Naive thymus-derived CD4-positive, alpha-beta T cell (primary cell): ENCODE data around the gene ADAMTS10. TPM values are rescaled to one million over a fixed set of nuclear protein-coding genes. Genes with fewer than 3 reads are reported as not detected.
"Not testable (repeated sequence)": the region's sequence is repeated elsewhere in the genome, so short reads cannot be mapped to it uniquely, and the experiment has no call there.

Experiments used
- ATAC-seq: fragments of 150-1000 bp; cut with Tn5 transposase; 2 replicates; pipeline ENCODE4 v1.10.0; 2021; ENCODE audit warnings: mild to moderate bottlenecking, moderate library complexity
- CTCF ChIA-PET: fragments of 350-600 bp; sonication (Branson Sonifier 250); formaldehyde crosslinking; loops from one replicate; lab custom pipeline; 2021; ENCODE audit warnings: antibody characterized with exemption; lab: Charles Lee
- POLR2A ChIA-PET: fragments of 350-600 bp; sonication (Branson Sonifier 250); formaldehyde crosslinking; loops from one replicate; lab custom pipeline; 2021; ENCODE audit warnings: antibody characterized with exemption, inconsistent platforms; lab: Charles Lee
- DNase-seq, 9 donors: peaks; one replicate each; pipeline versions ENCODE4 v3.0.0 to v3.0.0-alpha.2; 2020 to 2022; ENCODE audit warnings: mixed read lengths in 1 of 9
- H3K27ac ChIP-seq: one replicate; pipeline ENCODE4 v1.7.0; 2013; ENCODE audit warnings: mild to moderate bottlenecking, low read depth, low read length, moderate library complexity
- H3K27me3 ChIP-seq, 2 donors: one replicate each; pipeline ENCODE4 v1.7.0; 2013; ENCODE audit warnings: low read length in 2 of 2, mild to moderate bottlenecking in 2 of 2, moderate library complexity in 2 of 2; ENCODE audit not compliant: control insufficient read depth in 2 of 2, insufficient read depth in 2 of 2
- H3K36me3 ChIP-seq, 3 experiments: 1 replicate in 2 of 3; 2 replicates in 1 of 3; pipeline ENCODE4 v1.7.0; 2013; ENCODE audit warnings: low read length in 3 of 3, mild to moderate bottlenecking in 3 of 3, moderate library complexity in 1 of 3; ENCODE audit not compliant: insufficient read depth in 3 of 3, control insufficient read depth in 2 of 3
- H3K4me1 ChIP-seq, 2 donors: one replicate each; pipeline ENCODE4 v1.7.0; 2013; ENCODE audit warnings: low read length in 2 of 2, mild to moderate bottlenecking in 2 of 2, moderate library complexity in 1 of 2; ENCODE audit not compliant: control insufficient read depth in 2 of 2, insufficient read depth in 2 of 2
- H3K4me3 ChIP-seq: 2 replicates; pipeline ENCODE4 v1.7.0; 2013; ENCODE audit warnings: mild to moderate bottlenecking, low read length
- H3K9me3 ChIP-seq, 3 experiments: 1 replicate in 2 of 3; 2 replicates in 1 of 3; pipeline ENCODE4 v1.7.0; 2013; ENCODE audit warnings: low read length in 3 of 3; ENCODE audit not compliant: control insufficient read depth in 2 of 3
- H3K27ac Mint-ChIP-seq, 9 donors: one replicate each; pipeline ENCODE4 v1.8.0; 2020 to 2022; ENCODE audit warnings: mixed read lengths in 9 of 9, mild to moderate bottlenecking in 8 of 9, moderate library complexity in 5 of 9, inconsistent platforms in 2 of 9
- H3K27me3 Mint-ChIP-seq, 5 donors: one replicate each; pipeline ENCODE4 v1.8.0; 2021 to 2022; ENCODE audit warnings: mixed read lengths in 5 of 5, mild to moderate bottlenecking in 1 of 5
- H3K36me3 Mint-ChIP-seq, 5 donors: one replicate each; pipeline ENCODE4 v1.8.0; 2020 to 2022; ENCODE audit warnings: mixed read lengths in 5 of 5, mild to moderate bottlenecking in 3 of 5, inconsistent platforms in 1 of 5
- H3K4me1 Mint-ChIP-seq, 7 donors: one replicate each; pipeline ENCODE4 v1.8.0; 2020 to 2022; ENCODE audit warnings: mixed read lengths in 7 of 7, mild to moderate bottlenecking in 3 of 7, inconsistent platforms in 1 of 7
- H3K4me3 Mint-ChIP-seq, 10 donors: one replicate each; pipeline ENCODE4 v1.8.0; 2020 to 2022; ENCODE audit warnings: mild to moderate bottlenecking in 10 of 10, mixed read lengths in 10 of 10, moderate library complexity in 6 of 10, inconsistent platforms in 2 of 10
- H3K9me3 Mint-ChIP-seq, 11 donors: one replicate each; pipeline ENCODE4 v1.8.0; 2020 to 2022; ENCODE audit warnings: mixed read lengths in 11 of 11, mild to moderate bottlenecking in 4 of 11, inconsistent platforms in 1 of 11, moderate library complexity in 1 of 11
- intact Hi-C, 2 donors: fragments of 100-400 bp; cut with micrococcal nuclease; formaldehyde crosslinking; loops; one replicate each; pipeline ENCODE4 v1.15.1; 2023
- polyA plus RNA-seq, 2 donors: library from polyadenylated mRNA; unstranded; fragments of 300-500 nt; fragmentation: Illumina TruSeq; gene quantifications; one replicate each; pipeline ENCODE4 v1.2.3, GENCODE V29; 2021
- total RNA-seq, 6 experiments: library from RNA in 5 of 6; stranded (reverse) in 5 of 6; gene quantifications; 1 replicate in 5 of 6; 2 replicates in 1 of 6; pipeline ENCODE4 v1.2.3 and lab custom pipeline; 2021 to 2026

ADAMTS10 gene
- total and polyA plus RNA-seq, 7 experiments from 2014 or later = 1.5 to 102 (median 78.7) TPM

DNA sequence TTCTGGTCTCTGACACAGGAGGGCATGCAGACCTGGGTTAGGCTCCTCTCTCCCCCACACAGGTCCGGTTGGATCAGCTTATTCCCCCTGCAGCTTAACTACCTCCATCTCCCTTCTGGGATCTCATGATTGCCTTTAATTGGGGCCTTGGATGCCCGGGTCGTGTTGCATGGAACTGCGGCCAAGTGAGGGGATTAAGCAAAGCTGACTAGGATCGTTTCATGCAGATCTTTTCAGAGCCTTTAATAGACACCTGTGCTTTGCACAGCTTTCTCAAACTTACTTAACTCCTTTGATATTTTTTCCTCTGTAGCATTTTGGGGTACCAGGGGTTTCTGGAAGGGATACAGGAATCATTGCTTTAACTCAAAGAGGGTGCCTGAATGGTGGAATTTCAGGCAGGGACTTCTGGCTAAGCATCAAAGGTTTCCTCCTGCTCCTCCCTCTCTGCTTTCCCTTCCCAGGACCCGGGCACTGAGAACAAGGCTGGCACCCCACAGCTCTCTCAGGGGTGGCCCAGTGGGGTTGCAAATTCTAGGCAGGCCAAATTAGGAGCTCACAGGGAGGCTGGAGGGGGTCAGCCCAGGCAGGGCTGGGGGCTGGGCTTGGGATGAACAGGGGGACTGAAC is 20.4 kb upstream of the ADAMTS10 start:
- H3K27ac Mint-ChIP-seq = no peak overlapping the region
- no peak for ATAC-seq

DNA sequence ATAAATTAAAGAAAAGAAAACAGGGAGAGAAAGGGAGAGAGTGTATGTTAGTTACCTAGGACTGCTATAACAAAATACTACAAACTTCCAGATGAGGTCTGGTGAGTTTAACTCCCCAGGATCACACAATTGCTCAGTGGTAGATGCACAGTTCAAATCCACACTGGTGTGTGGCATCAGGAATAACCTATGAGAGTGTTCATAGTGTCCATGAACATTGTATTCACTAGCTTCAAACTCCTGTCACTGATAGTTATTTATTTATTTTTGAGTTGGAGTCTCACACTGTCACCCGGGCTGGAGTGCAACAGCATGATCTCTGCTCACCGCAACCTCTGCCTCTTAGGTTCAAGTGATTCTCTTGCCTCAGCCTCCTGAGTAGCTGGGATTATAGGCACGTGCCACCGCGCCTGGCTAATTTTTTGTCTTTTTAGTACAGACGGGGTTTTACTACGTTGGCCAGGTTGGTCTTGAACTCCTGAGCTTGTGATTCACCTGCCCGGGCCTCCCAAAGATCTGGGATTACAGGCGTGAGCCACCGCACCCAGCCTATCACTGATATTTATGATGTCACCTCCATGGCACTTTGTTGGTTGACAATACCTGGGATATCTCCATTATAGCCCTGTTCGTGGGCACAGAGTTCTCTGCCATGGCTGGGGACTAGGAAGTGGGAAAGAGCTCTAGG is 19.6 kb upstream of the ADAMTS10 start, which contains the start of gene NFILZ:
Gene NFILZ, plus strand, starts transcription at position 638 of the 688 bp plus-strand sequence. CDS start 46,133 bp downstream, outside the sequence.
- Mint-ChIP-seq H3K27ac (no peak within 1 kb of the TSS), H3K4me3 (no peak within 1 kb of the TSS), H3K27me3 (no peaks in the 10 kb centered on the region), H3K36me3 (no peaks in the 10 kb centered on the region), H3K4me1 (peaks cover 0 to 7% (median 0%) of the 10 kb centered on the region in 7 donors), H3K9me3 (no peaks in the 10 kb centered on the region)
- DNase-seq (no peak), ATAC-seq (no peak)
- POLR2A ChIA-PET = interaction anchor here (1.6 kb wide), 1 partner anchor 12 kb away, joined by 5 read pairs; no protein-coding TSS in a partner anchor
- H3K27ac ChIP-seq = no peak within 1 kb of the TSS
- no peaks in the 10 kb centered on the region for H3K27me3 ChIP-seq
- H3K4me3 ChIP-seq = no peak within 1 kb of the TSS
- H3K9me3 ChIP-seq = no peaks in the 10 kb centered on the region
- intact Hi-C loops = no loop called here
- no peaks in the 10 kb centered on the region for H3K4me1 ChIP-seq
- no peaks in the 10 kb centered on the region for H3K36me3 ChIP-seq
- CTCF ChIA-PET = interaction anchor here (0.8 kb wide), 1 partner anchor 217 kb away, joined by 3 read pairs; the partner anchor contains the start of gene MARCHF2

More for the DNA sequence above, 20.4 kb upstream of the ADAMTS10 start:
- no peaks in the 10 kb centered on the region for H3K9me3 ChIP-seq
- DNase-seq = no peak
- H3K4me3 ChIP-seq = no peak overlapping the region
- ChIA-PET CTCF (no interaction called here), POLR2A (interaction anchor here (1.6 kb wide), 1 partner anchor 11 kb away, joined by 5 read pairs; no protein-coding TSS in a partner anchor)
- no peaks in the 10 kb centered on the region for H3K9me3 Mint-ChIP-seq
- no peak overlapping the region for H3K4me3 Mint-ChIP-seq
- intact Hi-C loops = no loop called here
- no peaks in the 10 kb centered on the region for H3K36me3 Mint-ChIP-seq
- H3K36me3 ChIP-seq = no peaks in the 10 kb centered on the region
- peaks cover 0 to 7% (median 0%) of the 10 kb centered on the region in 7 donors for H3K4me1 Mint-ChIP-seq
- no peaks in the 10 kb centered on the region for H3K27me3 ChIP-seq
- no peaks in the 10 kb centered on the region for H3K4me1 ChIP-seq
- H3K27ac ChIP-seq = no peak overlapping the region
- no peaks in the 10 kb centered on the region for H3K27me3 Mint-ChIP-seq

DNA sequence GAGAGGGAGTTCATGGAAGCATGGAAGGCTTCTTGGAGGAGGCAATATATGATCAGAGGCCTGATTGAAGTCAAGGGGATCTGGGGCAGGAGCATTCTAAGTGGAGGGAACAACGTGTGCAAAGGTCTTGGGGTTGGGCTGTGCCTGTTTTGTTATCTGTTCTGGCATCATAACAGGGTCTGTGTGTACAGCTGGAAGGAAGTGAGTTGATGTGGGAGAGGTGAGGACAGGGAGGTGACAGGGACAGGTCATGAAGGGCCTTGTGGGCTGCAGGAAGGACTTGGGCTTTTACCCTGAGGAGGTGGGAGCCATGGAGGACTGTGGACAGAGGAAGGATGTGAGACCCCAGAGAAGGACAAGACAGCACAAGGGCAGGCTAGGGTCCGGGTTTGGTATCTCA is 18.7 kb upstream of the ADAMTS10 start:
- H3K9me3 ChIP-seq = no peaks in the 10 kb centered on the region
- Mint-ChIP-seq H3K27ac (peak overlapping the region in 1 of 9 donors; percentile 11), H3K4me1 (peaks cover 0 to 7% (median 0%) of the 10 kb centered on the region in 7 donors), H3K9me3 (no peaks in the 10 kb centered on the region), H3K27me3 (no peaks in the 10 kb centered on the region), H3K4me3 (no peak overlapping the region), H3K36me3 (no peaks in the 10 kb centered on the region)
- no peak for DNase-seq
- H3K27ac ChIP-seq = no peak overlapping the region
- CTCF ChIA-PET = no interaction called here
- no peaks in the 10 kb centered on the region for H3K27me3 ChIP-seq
- POLR2A ChIA-PET = no interaction called here
- no peak overlapping the region for H3K4me3 ChIP-seq
- ATAC-seq = no peak
- intact Hi-C loops = no loop called here
- no peaks in the 10 kb centered on the region for H3K36me3 ChIP-seq
- H3K4me1 ChIP-seq = no peaks in the 10 kb centered on the region

DNA sequence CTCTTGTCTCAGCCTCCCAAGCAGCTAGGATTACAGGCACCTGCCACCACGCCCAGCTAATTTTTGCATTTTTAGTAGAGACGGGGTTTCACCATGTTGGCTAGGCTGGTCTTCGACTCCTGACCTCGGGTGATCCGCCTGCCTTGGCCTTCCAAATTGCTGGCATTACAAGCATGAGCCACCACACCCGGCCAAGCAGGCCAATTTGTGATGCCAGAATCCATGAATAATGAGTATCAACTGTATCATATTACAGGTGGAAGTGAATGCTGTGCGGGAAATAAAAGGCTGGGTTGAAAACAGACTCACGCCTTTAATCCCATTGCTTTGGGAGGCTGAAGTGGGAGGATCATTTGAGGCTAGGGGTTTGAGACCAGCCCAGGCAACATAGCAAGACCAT is 16.3 kb upstream of the ADAMTS10 start:
- H3K4me1 Mint-ChIP-seq = peaks cover 0 to 4% (median 0%) of the 10 kb centered on the region in 7 donors
- Histone ChIP-seq H3K4me1 (no peaks in the 10 kb centered on the region), H3K36me3 (no peaks in the 10 kb centered on the region), H3K27ac (no peak overlapping the region), H3K9me3 (no peaks in the 10 kb centered on the region), H3K4me3 (no peak overlapping the region), H3K27me3 (no peaks in the 10 kb centered on the region)
- H3K9me3 Mint-ChIP-seq = no peaks in the 10 kb centered on the region
- ATAC-seq (no peak), DNase-seq (no peak)
- H3K4me3 Mint-ChIP-seq = no peak overlapping the region
- no peaks in the 10 kb centered on the region for H3K27me3 Mint-ChIP-seq
- POLR2A ChIA-PET = interaction anchor here (0.6 kb wide), 1 partner anchor 13 kb away, joined by 3 read pairs; no protein-coding TSS in a partner anchor
- CTCF ChIA-PET = no interaction called here
- intact Hi-C loops = no loop called here
- no peak overlapping the region for H3K27ac Mint-ChIP-seq
- H3K36me3 Mint-ChIP-seq = no peaks in the 10 kb centered on the region

DNA sequence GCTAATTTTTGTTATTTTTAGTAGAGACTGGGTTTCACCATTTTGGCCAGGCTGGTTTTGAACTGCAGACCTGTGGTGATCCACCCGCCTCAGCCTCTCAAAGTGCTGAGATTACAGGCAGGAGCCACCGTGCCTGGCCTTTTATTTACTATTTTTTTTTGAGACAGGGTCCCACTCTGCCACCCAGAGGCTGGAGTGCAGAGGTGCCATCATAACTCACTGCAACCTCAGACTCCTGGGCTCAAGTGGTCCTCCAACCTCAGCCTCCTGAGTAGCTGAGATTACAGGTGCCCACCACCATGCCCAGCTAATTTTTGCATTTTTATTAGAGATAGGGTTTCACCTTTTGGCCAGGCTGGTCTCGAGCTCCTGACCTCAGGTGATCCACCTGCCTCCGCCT is 12.4 kb upstream of the ADAMTS10 start:
- CTCF ChIA-PET = interaction anchor here (1.6 kb wide), 1 partner anchor 43 kb away, joined by 4 read pairs; no protein-coding TSS in a partner anchor
- POLR2A ChIA-PET, H3K36me3 Mint-ChIP-seq, H3K4me3 Mint-ChIP-seq, H3K9me3 Mint-ChIP-seq, H3K4me3 ChIP-seq, H3K27me3 Mint-ChIP-seq, H3K36me3 ChIP-seq, DNase-seq, H3K27me3 ChIP-seq, H3K27ac Mint-ChIP-seq, intact Hi-C loops, H3K27ac ChIP-seq, ATAC-seq, H3K4me1 ChIP-seq, H3K9me3 ChIP-seq, H3K4me1 Mint-ChIP-seq: not testable (repeated sequence)

DNA sequence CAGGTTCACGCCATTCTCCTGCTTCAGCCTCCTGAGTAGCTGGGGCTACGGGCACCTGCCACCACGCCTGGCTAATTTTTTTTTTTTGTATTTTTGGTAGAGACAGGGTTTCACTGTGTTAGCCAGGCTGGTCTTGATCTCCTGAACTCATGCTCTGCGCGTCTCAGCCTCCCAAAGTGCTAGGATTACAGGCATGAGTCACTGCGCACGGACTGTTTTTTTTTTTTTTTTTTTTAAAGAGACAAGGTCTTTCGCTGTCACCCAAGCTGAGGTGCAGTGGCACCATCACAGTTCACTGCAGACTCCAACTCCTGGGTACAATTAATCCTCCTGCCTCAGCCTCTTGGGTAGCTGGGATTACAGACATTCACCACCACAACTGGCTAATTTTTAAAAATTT is 8.2 kb upstream of the ADAMTS10 start:
- ChIA-PET CTCF (no interaction called here), POLR2A (interaction anchor here (0.6 kb wide), 1 partner anchor 134 kb away, joined by 3 read pairs; no protein-coding TSS in a partner anchor)
- Histone ChIP-seq H3K4me1 (peaks cover 0 to 7% of the 10 kb centered on the region in 2 donors), H3K27me3 (no peaks in the 10 kb centered on the region), H3K36me3 (no peaks in the 10 kb centered on the region), H3K9me3 (no peaks in the 10 kb centered on the region), H3K4me3 (no peak overlapping the region), H3K27ac (no peak overlapping the region)
- no peak overlapping the region for H3K27ac Mint-ChIP-seq
- no peak for ATAC-seq
- peaks cover 0 to 5% (median 3%) of the 10 kb centered on the region in 5 donors for H3K27me3 Mint-ChIP-seq
- intact Hi-C loops = no loop called here
- H3K4me3 Mint-ChIP-seq = no peak overlapping the region
- no peak for DNase-seq
- H3K36me3 Mint-ChIP-seq = no peaks in the 10 kb centered on the region
- peaks cover 6 to 13% (median 11%) of the 10 kb centered on the region in 7 donors for H3K4me1 Mint-ChIP-seq
- H3K9me3 Mint-ChIP-seq = peaks cover 0 to 1% (median 0%) of the 10 kb centered on the region in 11 donors
